ENCODE measurements around the gene RFT1.

Gene RFT1

GRCh38 chr3:53122933-53123305 is 7.3 kb downstream of the RFT1 start:
- H3K4me3 ChIP-seq (ENCODE audit: low read depth in 1 of 2, low read length in 2 of 2): no peak overlapping the region
- DNase-seq (no peak), ATAC-seq (ENCODE audit: insufficient read depth, low read depth) (no peak)
- no peak overlapping the region for H2AFZ ChIP-seq (ENCODE audit: low read depth, low read length)
- no peaks in the 10 kb centered on the region for H3K9me3 ChIP-seq (ENCODE audit: insufficient read depth, low read length, severe bottlenecking)
- no peaks in the 10 kb centered on the region for H3K4me1 ChIP-seq (ENCODE audit: insufficient read depth, low read length)
- H3K9ac ChIP-seq (ENCODE audit: low read depth, low read length): no peak overlapping the region
- H3K36me3 ChIP-seq (ENCODE audit: insufficient read depth, low read length): peaks cover 81% of the 10 kb centered on the region
- no peaks in the 10 kb centered on the region for H3K79me2 ChIP-seq (ENCODE audit: insufficient read depth, low read length)
- H3K4me2 ChIP-seq (ENCODE audit: insufficient read depth, low read length): no peak overlapping the region
- no peaks in the 10 kb centered on the region for H4K20me1 ChIP-seq (ENCODE audit: insufficient read depth, low read length)
- TF ChIP-seq CTCF (IDR thresholded peaks at IDR 0.05; ENCODE audit: borderline replicate concordance, extremely low read depth, low read length, poor library complexity, severe bottlenecking) (no peak), EZH2 (IDR thresholded peaks at IDR 0.05; ENCODE audit: borderline replicate concordance, low read depth, low read length, severe bottlenecking) (no peak)
- H3K27ac ChIP-seq (ENCODE audit: low read length): no peak overlapping the region
- H3K27me3 ChIP-seq (ENCODE audit: insufficient read depth, low read length, poor library complexity): no peaks in the 10 kb centered on the region

DNA sequence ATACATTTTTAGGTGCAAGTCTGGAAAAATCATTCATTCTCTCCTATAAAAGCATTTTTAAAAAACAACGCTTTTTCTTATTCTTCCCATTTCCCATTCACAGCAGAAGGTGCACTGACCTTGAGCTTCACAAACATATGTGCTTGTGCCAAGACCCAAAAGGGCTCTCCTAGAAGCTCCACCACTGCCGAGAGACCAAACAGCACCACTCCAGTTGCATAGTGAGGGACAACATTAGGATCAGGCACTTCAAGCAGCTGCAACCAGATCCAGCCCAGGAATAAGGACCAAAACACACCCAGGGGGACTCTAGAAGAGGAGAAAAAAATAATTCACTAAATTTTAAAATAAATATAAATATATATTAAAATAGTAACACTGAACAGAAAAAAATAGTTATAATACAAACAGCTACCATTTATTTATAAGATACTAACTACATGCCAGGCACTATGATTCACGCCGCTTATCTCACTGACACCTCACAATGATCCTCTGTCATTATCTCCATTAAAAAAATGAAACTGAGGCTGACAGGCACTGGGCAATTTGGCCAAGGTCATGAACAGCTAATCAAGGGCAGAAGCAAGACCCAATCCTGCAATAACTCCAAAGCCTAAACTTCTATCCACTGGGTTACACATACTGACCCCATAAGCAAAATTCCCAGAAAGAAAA is 7.8 kb downstream of the RFT1 start:
- no peak overlapping the region for H3K27ac ChIP-seq (ENCODE audit: low read length)
- H3K27me3 ChIP-seq (ENCODE audit: insufficient read depth, low read length, poor library complexity): no peaks in the 10 kb centered on the region
- no peaks in the 10 kb centered on the region for H3K4me1 ChIP-seq (ENCODE audit: insufficient read depth, low read length)
- peaks cover 84% of the 10 kb centered on the region for H3K36me3 ChIP-seq (ENCODE audit: insufficient read depth, low read length)
- H3K9me3 ChIP-seq (ENCODE audit: insufficient read depth, low read length, severe bottlenecking): no peaks in the 10 kb centered on the region
- ATAC-seq (ENCODE audit: insufficient read depth, low read depth) (no peak), DNase-seq (no peak)
- TF ChIP-seq CTCF (IDR thresholded peaks at IDR 0.05; ENCODE audit: borderline replicate concordance, extremely low read depth, low read length, poor library complexity, severe bottlenecking) (no peak), EZH2 (IDR thresholded peaks at IDR 0.05; ENCODE audit: borderline replicate concordance, low read depth, low read length, severe bottlenecking) (no peak)
- H3K9ac ChIP-seq (ENCODE audit: low read depth, low read length): no peak overlapping the region
- no peaks in the 10 kb centered on the region for H3K79me2 ChIP-seq (ENCODE audit: insufficient read depth, low read length)
- no peak overlapping the region for H3K4me2 ChIP-seq (ENCODE audit: insufficient read depth, low read length)
- no peak overlapping the region for H3K4me3 ChIP-seq (ENCODE audit: low read depth in 1 of 2, low read length in 2 of 2)
- no peak overlapping the region for H2AFZ ChIP-seq (ENCODE audit: low read depth, low read length)
- no peaks in the 10 kb centered on the region for H4K20me1 ChIP-seq (ENCODE audit: insufficient read depth, low read length)

DNA sequence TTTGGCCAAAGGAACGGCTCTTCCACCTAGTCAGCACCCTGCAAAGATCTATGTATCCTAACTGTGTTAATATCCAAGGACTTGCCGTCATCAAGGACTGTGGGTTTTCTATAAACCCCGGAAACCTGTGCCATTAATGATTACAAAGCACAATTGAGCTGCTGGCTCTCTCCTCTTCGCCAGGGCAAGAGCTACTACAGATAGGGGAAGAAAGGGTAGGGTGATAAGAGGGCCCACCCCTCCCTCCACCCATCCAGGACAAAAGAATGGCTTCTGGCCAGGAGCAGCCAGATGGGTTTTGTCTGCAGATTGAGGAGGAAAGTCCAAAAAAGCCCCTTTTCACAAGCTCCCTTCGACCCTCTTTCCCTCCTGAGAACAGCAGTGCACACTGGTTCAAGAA is 9.9 kb downstream of the RFT1 start:
- H3K4me3 ChIP-seq (ENCODE audit: low read depth in 1 of 2, low read length in 2 of 2): no peak overlapping the region
- no peak for DNase-seq
- no peaks in the 10 kb centered on the region for H3K9me3 ChIP-seq (ENCODE audit: insufficient read depth, low read length, severe bottlenecking)
- TF ChIP-seq CTCF (IDR thresholded peaks at IDR 0.05; ENCODE audit: borderline replicate concordance, extremely low read depth, low read length, poor library complexity, severe bottlenecking): no peak
- TF ChIP-seq EZH2 (IDR thresholded peaks at IDR 0.05; ENCODE audit: borderline replicate concordance, low read depth, low read length, severe bottlenecking): no peak
- no peak for ATAC-seq (ENCODE audit: insufficient read depth, low read depth)
- no peaks in the 10 kb centered on the region; the same call in 1 of the 2 replicates for H4K20me1 ChIP-seq (ENCODE audit: insufficient read depth, low read length)
- H3K27ac ChIP-seq (ENCODE audit: low read length): no peak overlapping the region
- H3K4me1 ChIP-seq (ENCODE audit: insufficient read depth, low read length): no peaks in the 10 kb centered on the region
- peaks cover 87% of the 10 kb centered on the region for H3K36me3 ChIP-seq (ENCODE audit: insufficient read depth, low read length)
- H3K79me2 ChIP-seq (ENCODE audit: insufficient read depth, low read length): no peaks in the 10 kb centered on the region
- no peak overlapping the region for H2AFZ ChIP-seq (ENCODE audit: low read depth, low read length)
- H3K9ac ChIP-seq (ENCODE audit: low read depth, low read length): no peak overlapping the region
- H3K4me2 ChIP-seq (ENCODE audit: insufficient read depth, low read length): no peak overlapping the region
- no peaks in the 10 kb centered on the region for H3K27me3 ChIP-seq (ENCODE audit: insufficient read depth, low read length, poor library complexity)

Measured in DND-41 (cell line).